ENCODE measurements around the gene TXNRD1. TPM values are rescaled to one million over a fixed set of nuclear protein-coding genes. Genes with fewer than 3 reads are reported as not detected.
"Not testable (repeated sequence)": the region's sequence is repeated elsewhere in the genome, so short reads cannot be mapped to it uniquely, and the experiment has no call there.

TXNRD1 gene
- total and polyA plus RNA-seq, 9 donors = 45.0 to 157 (median 77.4) TPM

DNA sequence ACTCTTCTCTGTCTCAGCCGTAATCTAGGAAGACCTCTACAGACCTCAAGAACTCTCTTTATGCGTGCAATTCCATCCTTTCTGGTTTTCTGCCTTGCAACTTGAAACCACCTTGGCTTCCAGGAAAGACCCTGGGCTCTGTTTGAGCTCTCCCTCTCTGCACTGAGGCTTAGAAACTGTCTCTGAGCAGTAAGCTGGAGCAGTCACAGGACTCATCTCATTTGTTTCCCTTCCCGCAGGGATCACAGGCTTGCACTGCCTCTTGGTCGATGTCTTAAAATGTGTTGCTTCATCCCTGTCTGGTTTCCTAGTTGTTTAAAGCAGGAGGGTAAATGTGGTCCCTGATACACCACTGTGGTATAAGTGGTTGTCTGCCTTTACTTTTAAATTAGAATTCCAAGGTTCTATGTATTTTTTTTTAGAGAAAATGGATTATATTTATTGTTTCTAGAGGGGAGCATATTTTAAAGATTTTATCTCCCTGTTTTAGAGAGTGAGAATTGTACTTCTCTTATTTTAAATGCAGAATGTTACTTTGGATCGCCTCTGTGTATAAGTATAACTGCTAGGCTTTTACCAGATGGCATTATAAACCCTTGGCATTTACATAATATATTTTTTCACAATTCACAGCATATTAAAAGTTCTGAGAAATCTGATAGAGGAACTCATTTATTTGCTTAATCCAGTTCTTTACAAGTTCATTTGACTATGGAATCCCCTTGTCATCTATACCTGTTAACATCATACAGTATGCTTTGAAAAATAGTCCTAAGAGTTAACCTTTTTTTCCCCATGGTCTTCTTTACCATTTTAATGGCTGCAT, 114.3 kb downstream of the TXNRD1 start:
- Histone ChIP-seq H3K27me3 (no peaks in the 10 kb centered on the region), H3K4me3 (no peak overlapping the region), H3K27ac (no peak overlapping the region), H3K36me3 (no peaks in the 10 kb centered on the region), H3K9me3 (no peaks in the 10 kb centered on the region), H3K4me1 (ENCODE audit: insufficient read depth) (no peaks in the 10 kb centered on the region)
- intact Hi-C loops (cut with DNase I) = no loop called here
- WGBS, 3 donors = 86 to 89% (median 88%) methylated on average over 5 of the region's 5 CpGs
- TF ChIP-seq CTCF (IDR thresholded peaks at IDR 0.05) = no peak
- no peak for DNase-seq

DNA sequence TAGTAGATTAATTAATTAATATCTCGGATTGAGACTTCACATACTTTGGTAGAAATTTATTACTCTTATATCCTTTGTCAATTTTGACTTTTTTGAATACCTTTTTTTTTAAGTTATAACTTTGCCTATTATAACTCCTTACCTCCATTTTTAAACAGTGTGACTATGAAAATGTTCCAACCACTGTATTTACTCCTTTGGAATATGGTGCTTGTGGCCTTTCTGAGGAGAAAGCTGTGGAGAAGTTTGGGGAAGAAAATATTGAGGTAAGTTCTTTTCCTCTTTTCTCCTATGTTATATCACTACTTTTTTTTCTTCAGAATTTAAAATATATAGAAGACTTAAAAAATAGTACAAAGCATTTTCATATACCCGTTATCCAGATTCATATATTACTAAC, 115.8 kb downstream of the TXNRD1 start:
- intact Hi-C loops (cut with DNase I) = no loop called here
- Histone ChIP-seq H3K4me1 (ENCODE audit: insufficient read depth) (no peaks in the 10 kb centered on the region), H3K27ac (no peak overlapping the region), H3K9me3 (no peaks in the 10 kb centered on the region), H3K36me3 (no peaks in the 10 kb centered on the region), H3K4me3 (no peak overlapping the region), H3K27me3 (no peaks in the 10 kb centered on the region)
- no peak for DNase-seq
- 93 to 96% (median 94%) methylated on average over 2 of the region's 2 CpGs for WGBS, 3 donors
- TF ChIP-seq POLR2A (IDR thresholded peaks at IDR 0.05) (no peak), CTCF (IDR thresholded peaks at IDR 0.05) (no peak), EP300 (IDR thresholded peaks at IDR 0.05) (no peak)

DNA sequence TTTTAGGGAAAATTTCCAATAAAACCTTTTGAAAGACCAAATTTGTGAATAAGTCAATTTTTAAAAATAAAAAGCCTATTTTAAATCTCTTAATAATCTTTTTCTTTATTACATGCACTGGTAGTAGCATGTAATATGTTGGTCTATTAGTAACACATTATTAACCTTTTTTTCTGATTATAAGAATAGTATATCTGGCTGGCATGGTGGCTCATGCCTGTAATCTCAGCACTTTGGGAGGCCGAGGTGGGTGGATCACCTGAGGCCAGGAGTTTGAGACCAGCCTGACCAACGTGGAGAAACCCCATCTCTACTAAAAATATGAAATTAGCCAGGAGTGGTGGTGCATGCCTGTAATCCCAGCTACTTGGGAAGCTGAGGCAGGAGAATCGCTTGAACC, 116.7 kb downstream of the TXNRD1 start:
- DNase-seq; H3K9me3 ChIP-seq; H3K27ac ChIP-seq; H3K4me1 ChIP-seq (ENCODE audit: insufficient read depth); intact Hi-C loops (cut with DNase I); H3K36me3 ChIP-seq; H3K4me3 ChIP-seq; H3K27me3 ChIP-seq: not testable (repeated sequence)
- WGBS, 3 donors = 88 to 92% (median 91%) methylated on average over 3 of the region's 3 CpGs

GRCh38 chr12:104333692-104334255, 118.2 kb downstream of the TXNRD1 start:
- Histone ChIP-seq H3K9me3 (no peaks in the 10 kb centered on the region), H3K4me3 (no peak overlapping the region), H3K27me3 (no peaks in the 10 kb centered on the region), H3K4me1 (ENCODE audit: insufficient read depth) (no peaks in the 10 kb centered on the region), H3K36me3 (no peaks in the 10 kb centered on the region), H3K27ac (no peak overlapping the region)
- DNase-seq = no peak
- no peak for TF ChIP-seq EP300 (IDR thresholded peaks at IDR 0.05)
- TF ChIP-seq CTCF (IDR thresholded peaks at IDR 0.05) = no peak
- TF ChIP-seq POLR2A (IDR thresholded peaks at IDR 0.05) = no peak
- intact Hi-C loops (cut with DNase I) = no loop called here
- 55 to 72% (median 66%) methylated on average over 1 of the region's 1 CpG for WGBS, 3 donors

DNA sequence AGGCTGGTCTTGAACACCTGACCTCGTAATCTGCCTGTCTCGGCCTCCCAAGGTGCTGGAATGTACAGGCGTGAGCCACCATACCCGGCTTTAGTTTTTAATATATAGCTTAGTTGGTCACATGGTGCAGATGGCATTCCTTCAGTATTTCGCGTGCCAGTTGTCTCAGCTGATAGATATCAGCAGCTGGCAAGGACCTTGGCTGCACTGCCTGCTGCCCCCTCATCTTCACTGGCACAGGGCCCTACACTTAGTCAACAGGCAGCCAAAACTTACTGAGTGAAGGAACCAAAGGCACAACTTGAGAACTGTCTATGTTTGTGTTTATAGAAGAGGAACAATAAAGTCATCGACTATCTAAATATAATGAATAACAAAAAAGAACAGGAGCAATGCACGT, 119.0 kb downstream of the TXNRD1 start:
- H3K9me3 ChIP-seq = no peaks in the 10 kb centered on the region
- H3K4me1 ChIP-seq (ENCODE audit: insufficient read depth) = no peaks in the 10 kb centered on the region
- no peak overlapping the region for H3K27ac ChIP-seq
- DNase-seq = no peak
- no peaks in the 10 kb centered on the region for H3K36me3 ChIP-seq
- H3K4me3 ChIP-seq = no peak overlapping the region
- no peak for TF ChIP-seq POLR2A (IDR thresholded peaks at IDR 0.05)
- no peak for TF ChIP-seq CTCF (IDR thresholded peaks at IDR 0.05)
- TF ChIP-seq EP300 (IDR thresholded peaks at IDR 0.05) = no peak
- intact Hi-C loops (cut with DNase I) = no loop called here
- no peaks in the 10 kb centered on the region for H3K27me3 ChIP-seq
- WGBS, 3 donors = 62 to 76% (median 66%) methylated on average over 8 of the region's 8 CpGs

Measured in ovary (tissue), 9 donors.